ENCODE measurements around the gene AKIRIN1. TPM values are rescaled to one million over a fixed set of nuclear protein-coding genes. Genes with fewer than 3 reads are reported as not detected.

Gene AKIRIN1
- 10 to 100 TPM; 48.0 to 70.2 TPM for total RNA-seq

DNA sequence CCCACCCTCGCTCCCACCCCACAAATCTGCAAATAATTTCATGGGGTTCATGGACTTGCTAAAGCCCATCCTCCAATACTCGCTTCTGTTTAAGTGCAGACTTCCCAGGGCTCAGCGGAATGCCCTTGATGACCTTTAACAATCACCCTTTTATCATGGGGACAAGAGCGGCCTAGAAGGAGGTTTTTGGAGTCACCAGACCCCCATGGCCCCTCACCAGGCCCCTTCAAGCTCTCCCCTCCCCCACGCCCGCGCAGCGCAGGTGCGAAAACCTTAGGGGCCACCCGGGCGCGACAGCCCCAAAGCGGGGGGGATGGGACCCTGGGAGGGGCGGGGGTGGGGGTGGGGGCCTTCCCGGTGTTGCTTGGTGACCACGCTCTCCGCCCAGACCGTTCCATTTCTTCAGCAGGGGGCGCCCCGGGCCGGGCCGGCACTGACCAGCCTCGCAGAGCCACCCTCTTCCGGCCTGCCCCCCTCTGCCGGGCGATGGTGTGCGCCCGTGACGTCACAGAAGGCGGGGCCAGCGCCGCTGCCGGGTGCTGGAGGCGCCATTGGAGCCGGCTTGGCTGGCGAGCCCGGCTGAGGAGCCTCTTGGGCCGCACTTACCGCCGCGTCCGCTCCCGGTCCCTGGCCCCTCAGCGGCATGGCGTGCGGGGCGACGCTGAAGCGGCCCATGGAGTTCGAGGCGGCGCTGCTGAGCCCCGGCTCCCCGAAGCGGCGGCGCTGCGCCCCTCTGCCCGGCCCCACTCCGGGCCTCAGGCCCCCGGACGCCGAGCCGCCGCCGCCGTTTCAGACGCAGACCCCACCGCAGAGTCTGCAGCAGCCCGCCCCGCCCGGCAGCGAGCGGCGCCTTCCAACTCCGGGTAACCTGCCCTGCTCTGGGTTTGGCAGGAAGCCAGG lies at the start of gene AKIRIN1:
Gene AKIRIN1, plus strand, starts transcription at position 539 of the 900 bp plus-strand sequence. Its CDS starts 105 bp downstream, at position 644.
- intact Hi-C loops (cut with DNase I): loop anchor here (10.0 kb wide), 1 partner anchor 116 kb away; the partner anchor contains the start of gene MYCBP

DNA sequence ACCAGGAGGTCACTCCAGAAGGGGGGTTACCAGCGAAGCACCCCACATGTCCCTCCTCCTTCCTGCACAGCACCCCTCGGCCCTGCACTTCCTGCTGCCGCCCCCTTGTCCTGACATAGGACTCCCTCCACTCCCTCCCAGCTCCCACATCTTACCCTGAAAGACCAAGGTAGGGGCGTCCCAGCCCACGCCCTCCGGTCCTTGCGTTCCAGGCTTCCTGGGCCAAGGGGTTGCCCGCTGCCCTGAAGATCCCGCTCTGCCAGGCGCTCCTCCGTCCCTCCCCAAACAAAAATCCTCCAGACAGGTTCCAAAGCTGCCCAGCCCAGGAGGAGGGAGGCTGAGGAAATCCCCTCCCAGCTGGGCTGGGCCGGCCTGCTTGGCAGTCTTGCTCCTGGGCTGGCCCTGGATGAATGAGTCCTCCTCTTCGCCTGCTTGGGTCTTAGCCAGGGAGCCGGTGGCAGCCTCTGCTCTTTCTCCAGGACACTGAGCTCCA lies 49.5 kb upstream of the AKIRIN1 start, which contains the start of gene RHBDL2:
Gene RHBDL2, minus strand, starts transcription at position 304 of the 493 bp plus-strand sequence. CDS start 22,618 bp downstream, outside the sequence.
- Histone ChIP-seq H3K36me3 (no peaks in the 10 kb centered on the region), H3K27ac (peak within 1 kb of the TSS; percentile 80), H3K9ac (ENCODE audit: low read depth in 2 of 2, low read length in 2 of 2) (peak within 1 kb of the TSS; percentile 68 to 89), H3K4me1 (no peaks in the 10 kb centered on the region), H3K27me3 (no peaks in the 10 kb centered on the region), H3K9me3 (no peaks in the 10 kb centered on the region), H3K4me3 (peak within 1 kb of the TSS; percentile 47)
- intact Hi-C loops (cut with DNase I): no loop called here
- DNase-seq: peak; percentile 91
- TF ChIP-seq CTCF (IDR thresholded peaks at IDR 0.05): no peak

More for the DNA sequence above, at the start of gene AKIRIN1:
- H3K4me1 ChIP-seq: no peaks in the 10 kb centered on the region
- peak within 1 kb of the TSS; percentile 94 for H3K27ac ChIP-seq
- no peaks in the 10 kb centered on the region for H3K27me3 ChIP-seq
- no peaks in the 10 kb centered on the region for H3K9me3 ChIP-seq
- TF ChIP-seq CTCF (IDR thresholded peaks at IDR 0.05): no peak
- H3K36me3 ChIP-seq: no peaks in the 10 kb centered on the region
- peak within 1 kb of the TSS; percentile 97 for H3K4me3 ChIP-seq
- DNase-seq: peak; percentile 99
- H3K9ac ChIP-seq (ENCODE audit: low read depth in 2 of 2, low read length in 2 of 2): peak within 1 kb of the TSS; percentile 64 to 97

- Histone ChIP-seq H3K4me3 (no peak overlapping the region), H3K36me3 (no peaks in the 10 kb centered on the region), H3K27me3 (no peaks in the 10 kb centered on the region), H3K9ac (ENCODE audit: low read depth in 2 of 2, low read length in 2 of 2) (no peak overlapping the region), H3K9me3 (no peaks in the 10 kb centered on the region), H3K4me1 (no peaks in the 10 kb centered on the region), H3K27ac (no peak overlapping the region)
- DNase-seq: no peak
- TF ChIP-seq CTCF (IDR thresholded peaks at IDR 0.05): no peak
- intact Hi-C loops (cut with DNase I): no loop called here
These were observed 48.2 kb upstream of the AKIRIN1 start for GRCh38 chr1:38942664-38943428.

DNA sequence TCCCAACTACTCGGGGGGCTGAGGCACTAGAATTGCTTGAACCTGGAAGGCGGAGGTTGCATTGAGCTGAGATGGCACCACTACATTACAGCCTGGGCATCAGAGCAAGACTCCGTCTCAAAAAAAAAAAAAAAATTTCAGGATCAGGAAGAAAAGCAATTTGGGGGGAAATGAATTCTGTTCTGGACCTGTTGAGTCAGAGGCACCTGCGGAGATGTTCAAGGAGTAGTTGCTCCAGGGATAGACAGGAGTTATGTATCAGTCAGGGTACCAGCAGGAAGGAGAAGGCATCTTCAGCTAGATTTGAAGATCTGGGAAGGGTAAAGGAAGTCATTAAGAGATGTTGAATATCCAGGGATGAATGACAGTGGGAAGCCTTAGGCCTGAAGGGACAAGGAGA lies 46.5 kb upstream of the AKIRIN1 start:
- DNase-seq: no peak
- Histone ChIP-seq H3K4me1 (no peaks in the 10 kb centered on the region), H3K9me3 (no peaks in the 10 kb centered on the region), H3K27ac (no peak overlapping the region), H3K9ac (ENCODE audit: low read depth in 2 of 2, low read length in 2 of 2) (no peak overlapping the region), H3K36me3 (no peaks in the 10 kb centered on the region), H3K27me3 (no peaks in the 10 kb centered on the region), H3K4me3 (no peak overlapping the region)
- no peak for TF ChIP-seq CTCF (IDR thresholded peaks at IDR 0.05)
- intact Hi-C loops (cut with DNase I): no loop called here

- intact Hi-C loops (cut with DNase I): no loop called here
- H3K9me3 ChIP-seq: no peaks in the 10 kb centered on the region
- DNase-seq: no peak
- H3K27me3 ChIP-seq: no peaks in the 10 kb centered on the region
- H3K27ac ChIP-seq: no peak overlapping the region
- TF ChIP-seq CTCF (IDR thresholded peaks at IDR 0.05): no peak
- H3K9ac ChIP-seq (ENCODE audit: low read depth in 2 of 2, low read length in 2 of 2): no peak overlapping the region
- no peaks in the 10 kb centered on the region for H3K4me1 ChIP-seq
- no peaks in the 10 kb centered on the region for H3K36me3 ChIP-seq
- no peak overlapping the region for H3K4me3 ChIP-seq
These were observed 40.5 kb upstream of the AKIRIN1 start for GRCh38 chr1:38950553-38950952.
